IMR-90 (cell line): ENCODE results near the gene GLUD1. TPM values are rescaled to one million over a fixed set of nuclear protein-coding genes. Genes with fewer than 3 reads are reported as not detected.
"Not testable (repeated sequence)": the region's sequence is repeated elsewhere in the genome, so short reads cannot be mapped to it uniquely, and the experiment has no call there.

Experiments
- ATAC-seq: fragments of 200-7000 bp; cut with Tn5 transposase; 2 replicates; pipeline ENCODE4 v1.9.1; 2020; ENCODE audit warnings: low read depth, mild to moderate bottlenecking, moderate library complexity
- BruUV-seq: library from RNA; stranded (reverse); fragments of 400-500 nt; replicated peaks from 2 replicates; lab custom pipeline; 2021; lab: Mats Ljungman, UMichigan
- CTCF ChIA-PET: fragments of 300-600 bp; formaldehyde crosslinking; extraction: SDS; loops from one replicate; lab custom pipeline; 2021; ENCODE audit warnings: antibody characterized with exemption; lab: Yijun Ruan, JAX
- POLR2A ChIA-PET: fragments of 300-600 bp; sonication (Branson Sonifier 250); formaldehyde crosslinking; loops from one replicate; lab custom pipeline; 2022; ENCODE audit warnings: antibody characterized with exemption; ENCODE audit not compliant: unreplicated experiment; lab: Charles Lee
- DNase-seq: peaks from one replicate; pipeline ENCODE4 v3.0.0; 2013
- H2AFZ ChIP-seq: replicated peaks from 2 replicates; pipeline ENCODE3; 2013; ENCODE audit warnings: low read length, mild to moderate bottlenecking; ENCODE audit not compliant: poor library complexity
- H2AK5ac ChIP-seq: 2 replicates; pipeline ENCODE4 v1.6.1; 2013; ENCODE audit warnings: low read depth, low read length, inconsistent platforms
- H2AK9ac ChIP-seq: replicated peaks from 2 replicates; pipeline ENCODE3; 2013; ENCODE audit warnings: mild to moderate bottlenecking, low read depth, low read length, moderate library complexity; ENCODE audit not compliant: poor library complexity
- H2BK120ac ChIP-seq: 2 replicates; pipeline ENCODE4 v1.6.1; 2013; ENCODE audit warnings: low read depth, low read length, inconsistent platforms
- H2BK15ac ChIP-seq: 3 replicates; pipeline ENCODE4 v1.6.1; 2013; ENCODE audit warnings: low read depth, low read length, inconsistent platforms
- H2BK20ac ChIP-seq: 2 replicates; pipeline ENCODE4 v1.6.1; 2013; ENCODE audit warnings: low read depth, mild to moderate bottlenecking, inconsistent platforms, low read length, moderate library complexity
- H2BK5ac ChIP-seq: 2 replicates; pipeline ENCODE4 v1.6.1; 2013; ENCODE audit warnings: mild to moderate bottlenecking, low read depth, low read length, inconsistent platforms; ENCODE audit not compliant: poor library complexity, severe bottlenecking
- H3K14ac ChIP-seq: replicated peaks from 2 replicates; pipeline ENCODE4 v1.6.1; 2013; ENCODE audit warnings: low read depth, low read length, inconsistent platforms
- H3K18ac ChIP-seq: 2 replicates; pipeline ENCODE4 v1.6.1; 2013; ENCODE audit warnings: low read depth, low read length, control low read depth
- H3K23ac ChIP-seq: 2 replicates; pipeline ENCODE4 v1.6.1; 2013; ENCODE audit warnings: low read depth, low read length, inconsistent platforms
- H3K27ac ChIP-seq: 2 replicates; pipeline ENCODE4 v1.5.1; 2013; ENCODE audit warnings: mild to moderate bottlenecking, control low read depth, low read length; ENCODE audit not compliant: insufficient read depth
- H3K27me3 ChIP-seq: 2 replicates; pipeline ENCODE4 v1.6.1; 2013; ENCODE audit warnings: low read length; ENCODE audit not compliant: control insufficient read depth, insufficient read depth
- H3K36me3 ChIP-seq: 2 replicates; pipeline ENCODE4 v1.6.1; 2013; ENCODE audit warnings: low read length, mixed read lengths; ENCODE audit not compliant: control insufficient read depth, insufficient read depth
- H3K4ac ChIP-seq: 2 replicates; pipeline ENCODE4 v1.6.1; 2013; ENCODE audit warnings: low read depth, low read length, inconsistent platforms
- H3K4me1 ChIP-seq: 2 replicates; pipeline ENCODE4 v1.6.1; 2013; ENCODE audit warnings: low read length, mixed read lengths; ENCODE audit not compliant: control insufficient read depth, insufficient read depth
- H3K4me2 ChIP-seq: 2 replicates; pipeline ENCODE4 v1.6.1; 2013; ENCODE audit warnings: low read depth, mild to moderate bottlenecking, control low read depth, low read length, moderate library complexity
- H3K4me3 ChIP-seq: 2 replicates; pipeline ENCODE4 v1.5.1; 2013; ENCODE audit warnings: low read depth, mild to moderate bottlenecking, control low read depth, low read length, moderate library complexity; ENCODE audit not compliant: insufficient read depth
- H3K56ac ChIP-seq: 2 replicates; pipeline ENCODE4 v1.6.1; 2013; ENCODE audit warnings: low read length, inconsistent platforms; ENCODE audit not compliant: insufficient read depth; ENCODE audit errors: extremely low read depth
- H3K79me1 ChIP-seq, 2 experiments: 2 replicates each; pipeline ENCODE4 v1.6.1; 2013; ENCODE audit warnings: low read length in 2 of 2, inconsistent platforms in 1 of 2, low read depth in 1 of 2
- H3K9ac ChIP-seq: 2 replicates; pipeline ENCODE4 v1.6.1; 2013; ENCODE audit warnings: low read depth, low read length, control low read depth
- H3K9me1 ChIP-seq: 2 replicates; pipeline ENCODE4 v1.6.1; 2013; ENCODE audit warnings: low read length, inconsistent platforms; ENCODE audit not compliant: insufficient read depth
- H3K9me3 ChIP-seq: 2 replicates; pipeline ENCODE4 v1.6.1; 2013; ENCODE audit warnings: low read length; ENCODE audit not compliant: control insufficient read depth, insufficient read depth
- H4K20me1 ChIP-seq: 2 replicates; pipeline ENCODE4 v1.6.1; 2013; ENCODE audit warnings: low read length, inconsistent platforms; ENCODE audit not compliant: insufficient read depth
- H4K5ac ChIP-seq: 2 replicates; pipeline ENCODE4 v1.6.1; 2013; ENCODE audit warnings: mild to moderate bottlenecking, low read depth, low read length, control low read depth
- H4K8ac ChIP-seq, 2 experiments: 2 replicates each; pipeline ENCODE4 v1.6.1; 2013; ENCODE audit warnings: low read depth in 2 of 2, low read length in 2 of 2, control low read depth in 1 of 2, inconsistent platforms in 1 of 2
- H4K91ac ChIP-seq: 2 replicates; pipeline ENCODE4 v1.6.1; 2013; ENCODE audit warnings: low read depth, low read length, inconsistent platforms; ENCODE audit not compliant: insufficient read depth
- WGBS, 2 experiments: methylation state at CpG; one replicate each; pipeline versions ENCODE4 v1.1.5 to v1.1.7; 2013; ENCODE audit warnings: missing lambda C conversion rate in 2 of 2; ENCODE audit not compliant: insufficient read length in 1 of 2; ENCODE audit errors: extremely low coverage in 2 of 2; 5-methylcytosine and 5-hydroxymethylcytosine counted together
- dilution Hi-C: fragments of 300-500 bp; cut with HindIII; formaldehyde crosslinking; loops from one replicate; pipeline ENCODE4 v1.14.3; 2018; ENCODE audit warnings: low sequenced_read_pairs; ENCODE audit not compliant: unreplicated experiment
- in situ Hi-C: fragments of 300-500 bp; cut with MboI; formaldehyde crosslinking; loops from 3 replicates; pipeline ENCODE4 v1.14.3; 2019; ENCODE audit warnings: low sequenced_read_pairs, inconsistent platforms, mixed read lengths
- intact Hi-C: fragments of 100-400 bp; cut with micrococcal nuclease; formaldehyde crosslinking; loops from 2 replicates; pipeline ENCODE4 v1.10.0; 2022
- polyA plus RNA-seq, 3 experiments: library from polyadenylated mRNA; depleted of rRNA; stranded (reverse); fragments of >200 nt; gene quantifications; 2 replicates each; pipeline ENCODE4 v1.2.3, GENCODE V29; 2012; ENCODE audit warnings: low replicate concordance in 1 of 3
- total RNA-seq: library from RNA; depleted of rRNA; stranded (reverse); fragments of >200 nt; gene quantifications from 2 replicates; pipeline ENCODE4 v1.2.3, GENCODE V29; 2012

GLUD1 gene
- total and polyA plus RNA-seq, 2 of the 4 experiments (the other 2 are of a cell fraction) = 64.8 to 210 TPM

GRCh38 chr10:87018127-87018526, 76.5 kb downstream of the GLUD1 start:
- intact Hi-C loops, H2BK120ac ChIP-seq, H2AFZ ChIP-seq, CTCF ChIA-PET, dilution Hi-C loops, ATAC-seq, H3K9me1 ChIP-seq, H3K9me3 ChIP-seq, in situ Hi-C loops, H2BK15ac ChIP-seq, H3K36me3 ChIP-seq, H4K20me1 ChIP-seq, H3K56ac ChIP-seq, H2BK5ac ChIP-seq, H3K4ac ChIP-seq, H3K27ac ChIP-seq, H3K4me2 ChIP-seq, DNase-seq, H4K91ac ChIP-seq, H2AK9ac ChIP-seq, H3K14ac ChIP-seq, H3K23ac ChIP-seq, H3K27me3 ChIP-seq, H4K5ac ChIP-seq, H3K79me1 ChIP-seq, H3K4me1 ChIP-seq, H3K18ac ChIP-seq, POLR2A ChIA-PET, H4K8ac ChIP-seq, BruUV-seq, H3K9ac ChIP-seq, H3K4me3 ChIP-seq: not testable (repeated sequence)
- 30% methylated on average over 2 of the region's 6 CpGs; no CpG with 5 or more reads in 1 of the 2 experiments for WGBS, 2 experiments
- peak overlapping the region; percentile 50; the same call in 1 of the 2 replicates for H2AK5ac ChIP-seq
- H2BK20ac ChIP-seq = 0 out of 2 replicates have a peak overlapping the region, but pooled peaks have one; percentile 45

GRCh38 chr10:87014986-87015716, 79.5 kb downstream of the GLUD1 start:
- POLR2A ChIA-PET, H3K4me3 ChIP-seq, H2BK20ac ChIP-seq, H2BK120ac ChIP-seq, H2AK5ac ChIP-seq, CTCF ChIA-PET, H3K79me1 ChIP-seq, H3K18ac ChIP-seq, H2AFZ ChIP-seq, H2BK15ac ChIP-seq, H3K27me3 ChIP-seq, dilution Hi-C loops, H3K4me2 ChIP-seq, ATAC-seq, H3K14ac ChIP-seq, H2BK5ac ChIP-seq, H4K5ac ChIP-seq, H3K23ac ChIP-seq, H3K9me3 ChIP-seq, H3K4ac ChIP-seq, H3K4me1 ChIP-seq, H3K36me3 ChIP-seq, H3K9me1 ChIP-seq, in situ Hi-C loops, BruUV-seq, H4K20me1 ChIP-seq, H2AK9ac ChIP-seq, H4K91ac ChIP-seq, H4K8ac ChIP-seq, intact Hi-C loops, H3K27ac ChIP-seq, H3K56ac ChIP-seq, H3K9ac ChIP-seq: not testable (repeated sequence)
- peak; percentile 43 for DNase-seq
- WGBS, 2 experiments = no CpG with 5 or more reads among the region's 10 CpGs
